ENCODE data around the gene ACSM2B.
"Not testable (repeated sequence)": the region's sequence is repeated elsewhere in the genome, so short reads cannot be mapped to it uniquely, and the experiment has no call there.

Gene ACSM2B

GRCh38 chr16:20520103-20520502 is 56.1 kb downstream of the ACSM2B start:
- no peak for DNase-seq

- DNase-seq: no peak
Observed at GRCh38 chr16:20519231-20519630, 56.9 kb downstream of the ACSM2B start.

- DNase-seq: no peak
Observed at GRCh38 chr16:20517149-20517548, 59.0 kb downstream of the ACSM2B start.

- no peak for DNase-seq
Observed at GRCh38 chr16:20515688-20516090, 60.5 kb downstream of the ACSM2B start.

- DNase-seq: no peak
Observed at GRCh38 chr16:20510323-20510722, 65.8 kb downstream of the ACSM2B start.

GRCh38 chr16:20507280-20507679 is 68.9 kb downstream of the ACSM2B start:
- DNase-seq: no peak

GRCh38 chr16:20504418-20504817 is 71.7 kb downstream of the ACSM2B start:
- DNase-seq: no peak

- not testable (repeated sequence) for DNase-seq
Observed at GRCh38 chr16:20491448-20491847, 84.7 kb downstream of the ACSM2B start.

- DNase-seq: not testable (repeated sequence)
Observed at GRCh38 chr16:20490994-20491393, 85.2 kb downstream of the ACSM2B start.

All from MV-4-11 (cell line).